Measurements from ENCODE around the gene GIN1.
"Not testable (repeated sequence)": the region's sequence is repeated elsewhere in the genome, so short reads cannot be mapped to it uniquely, and the experiment has no call there.

The GIN1 gene

GRCh38 chr5:103109277-103109676, 10.7 kb downstream of the GIN1 start:
- DNase-seq = no peak

GRCh38 chr5:103108086-103108485, 11.9 kb downstream of the GIN1 start:
- no peak for DNase-seq

GRCh38 chr5:103102234-103102633, 17.7 kb downstream of the GIN1 start:
- no peak for DNase-seq

- DNase-seq = no peak
Measured at GRCh38 chr5:103101079-103101750, 18.7 kb downstream of the GIN1 start.

GRCh38 chr5:103098993-103099392, 20.9 kb downstream of the GIN1 start:
- no peak for DNase-seq

GRCh38 chr5:103094737-103095136, 25.2 kb downstream of the GIN1 start:
- DNase-seq = no peak

- DNase-seq = no peak
Measured at GRCh38 chr5:103093727-103094126, 26.2 kb downstream of the GIN1 start.

GRCh38 chr5:103092676-103093075, 27.3 kb downstream of the GIN1 start:
- DNase-seq = no peak

GRCh38 chr5:103090791-103091190, 29.1 kb downstream of the GIN1 start:
- no peak for DNase-seq

- DNase-seq = no peak
Measured at GRCh38 chr5:103089272-103089671, 30.7 kb downstream of the GIN1 start.

- DNase-seq = no peak
Measured at GRCh38 chr5:103086547-103086946, 33.4 kb downstream of the GIN1 start.

GRCh38 chr5:103079796-103080195, 40.1 kb downstream of the GIN1 start:
- DNase-seq = no peak

- no peak for DNase-seq
Measured at GRCh38 chr5:103075442-103075841, 44.5 kb downstream of the GIN1 start.

- not testable (repeated sequence) for DNase-seq
Measured at GRCh38 chr5:103073500-103073899, 46.4 kb downstream of the GIN1 start.

GRCh38 chr5:103066326-103066725, 53.6 kb downstream of the GIN1 start:
- no peak for DNase-seq

- DNase-seq = no peak
Measured at GRCh38 chr5:103060424-103060954, 59.4 kb downstream of the GIN1 start.

GRCh38 chr5:103059525-103059924, 60.4 kb downstream of the GIN1 start:
- no peak for DNase-seq

GRCh38 chr5:103057208-103058130, 62.5 kb downstream of the GIN1 start:
- DNase-seq = no peak

GRCh38 chr5:103046706-103047105, 73.2 kb downstream of the GIN1 start:
- not testable (repeated sequence) for DNase-seq

GRCh38 chr5:103041071-103041676, 78.8 kb downstream of the GIN1 start:
- DNase-seq = peak; percentile 19

GRCh38 chr5:103037673-103038455, 82.1 kb downstream of the GIN1 start:
- DNase-seq = no peak

GRCh38 chr5:103036601-103037000, 83.3 kb downstream of the GIN1 start:
- no peak for DNase-seq

Measured in NCI-H2171 (cell line).